ENCODE results near the gene PECR. TPM values are rescaled to one million over a fixed set of nuclear protein-coding genes. Genes with fewer than 3 reads are reported as not detected.

The PECR gene
- total RNA-seq, 1 donor from 2014 or later = 6.6 TPM

DNA sequence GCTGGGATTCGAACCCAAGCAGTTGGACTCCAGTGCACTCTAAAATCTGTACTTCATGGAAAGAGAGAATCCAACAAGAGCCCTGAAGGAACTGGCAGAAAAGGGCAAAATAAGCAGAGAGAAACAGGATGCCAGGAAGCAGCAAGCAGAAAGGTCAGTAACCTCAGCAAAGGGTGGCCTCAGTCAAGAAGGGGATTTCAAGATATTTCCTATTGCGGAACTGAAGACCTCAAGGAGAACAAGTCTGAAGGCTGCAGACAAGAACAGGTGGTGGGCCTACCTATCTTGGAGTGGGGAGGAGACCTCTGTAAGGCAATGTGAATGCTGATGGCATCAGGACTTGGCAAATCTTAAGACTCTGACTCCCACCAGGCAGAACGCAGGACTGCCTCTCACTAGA is 48.2 kb downstream of the PECR start:
- no peak overlapping the region for H3K4me3 Mint-ChIP-seq (ENCODE audit: unreplicated experiment)
- H3K4me1 Mint-ChIP-seq (ENCODE audit: unreplicated experiment) = peaks cover 25% of the 10 kb centered on the region
- H3K27me3 Mint-ChIP-seq (ENCODE audit: unreplicated experiment) = no peaks in the 10 kb centered on the region
- H3K36me3 Mint-ChIP-seq (ENCODE audit: unreplicated experiment) = no peaks in the 10 kb centered on the region
- TF ChIP-seq, protein P1, sequence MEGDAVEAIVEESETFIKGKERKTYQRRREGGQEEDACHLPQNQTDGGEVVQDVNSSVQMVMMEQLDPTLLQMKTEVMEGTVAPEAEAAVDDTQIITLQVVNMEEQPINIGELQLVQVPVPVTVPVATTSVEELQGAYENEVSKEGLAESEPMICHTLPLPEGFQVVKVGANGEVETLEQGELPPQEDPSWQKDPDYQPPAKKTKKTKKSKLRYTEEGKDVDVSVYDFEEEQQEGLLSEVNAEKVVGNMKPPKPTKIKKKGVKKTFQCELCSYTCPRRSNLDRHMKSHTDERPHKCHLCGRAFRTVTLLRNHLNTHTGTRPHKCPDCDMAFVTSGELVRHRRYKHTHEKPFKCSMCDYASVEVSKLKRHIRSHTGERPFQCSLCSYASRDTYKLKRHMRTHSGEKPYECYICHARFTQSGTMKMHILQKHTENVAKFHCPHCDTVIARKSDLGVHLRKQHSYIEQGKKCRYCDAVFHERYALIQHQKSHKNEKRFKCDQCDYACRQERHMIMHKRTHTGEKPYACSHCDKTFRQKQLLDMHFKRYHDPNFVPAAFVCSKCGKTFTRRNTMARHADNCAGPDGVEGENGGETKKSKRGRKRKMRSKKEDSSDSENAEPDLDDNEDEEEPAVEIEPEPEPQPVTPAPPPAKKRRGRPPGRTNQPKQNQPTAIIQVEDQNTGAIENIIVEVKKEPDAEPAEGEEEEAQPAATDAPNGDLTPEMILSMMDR (IDR thresholded peaks at IDR 0.05) = no peak
- no peaks in the 10 kb centered on the region for H3K9me3 Mint-ChIP-seq (ENCODE audit: unreplicated experiment)
- H3K27ac Mint-ChIP-seq (ENCODE audit: unreplicated experiment) = no peak overlapping the region
- peak; percentile 36 for DNase-seq (ENCODE audit: extremely low spot score, unreplicated experiment)

DNA sequence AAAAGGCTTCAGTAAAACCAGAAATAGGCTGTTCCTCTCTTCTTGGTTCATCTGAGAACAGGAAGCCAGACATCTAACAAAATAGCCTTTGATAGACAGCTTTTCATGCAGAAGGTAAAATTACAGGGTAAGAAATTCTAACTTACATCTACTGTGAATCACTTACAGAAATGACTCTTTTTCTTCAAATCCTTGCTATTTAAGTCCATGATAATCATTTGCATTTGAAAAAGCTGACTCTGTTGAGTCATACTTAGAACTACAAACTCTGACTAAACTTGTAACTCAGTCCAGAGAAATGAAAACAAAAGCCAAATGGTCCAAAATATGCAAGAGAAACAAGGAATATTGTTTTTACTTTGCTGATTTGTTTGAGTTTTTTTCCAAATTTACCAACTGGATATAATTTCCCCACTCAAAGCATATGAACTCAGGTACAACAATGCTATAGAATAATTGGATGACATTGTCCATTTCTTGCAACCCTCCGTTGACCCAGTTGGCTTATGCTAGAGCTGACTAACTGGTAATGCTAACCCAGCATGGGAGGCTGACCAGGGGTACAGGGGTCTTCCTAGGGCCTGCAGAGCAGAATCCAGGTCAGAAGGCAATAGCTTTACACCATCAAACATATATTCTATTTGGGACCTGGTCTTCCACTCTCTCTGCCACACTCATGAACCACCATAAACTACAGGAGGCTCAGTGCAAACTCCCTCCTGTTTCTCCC is 49.5 kb downstream of the PECR start:
- peak overlapping the region; percentile 79 for H3K27ac Mint-ChIP-seq (ENCODE audit: unreplicated experiment)
- no peaks in the 10 kb centered on the region for H3K27me3 Mint-ChIP-seq (ENCODE audit: unreplicated experiment)
- peaks cover 25% of the 10 kb centered on the region for H3K4me1 Mint-ChIP-seq (ENCODE audit: unreplicated experiment)
- no peaks in the 10 kb centered on the region for H3K9me3 Mint-ChIP-seq (ENCODE audit: unreplicated experiment)
- no peaks in the 10 kb centered on the region for H3K36me3 Mint-ChIP-seq (ENCODE audit: unreplicated experiment)
- no peak overlapping the region for H3K4me3 Mint-ChIP-seq (ENCODE audit: unreplicated experiment)
- TF ChIP-seq, protein P1 (IDR thresholded peaks at IDR 0.05) = no peak
- DNase-seq (ENCODE audit: extremely low spot score, unreplicated experiment) = peak; percentile 51

DNA sequence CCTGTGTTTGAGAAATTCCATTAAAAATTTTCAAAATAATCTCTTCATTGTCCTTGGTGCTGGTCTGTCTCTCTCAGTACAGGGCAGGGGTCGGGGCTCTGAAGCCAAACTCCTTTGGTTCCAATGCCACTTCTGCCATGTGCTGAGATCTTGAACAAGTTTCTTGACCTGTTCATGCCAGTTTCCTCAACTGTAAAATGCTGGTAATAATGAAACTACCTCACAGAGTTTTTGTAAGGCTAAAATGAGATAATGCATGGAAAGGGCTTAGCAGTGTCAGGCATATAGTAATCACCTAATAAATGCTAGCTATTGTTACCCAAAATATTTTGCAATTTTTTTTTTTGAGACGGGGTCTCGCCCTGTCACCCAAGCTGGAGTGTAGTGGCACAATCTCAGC is 51.4 kb downstream of the PECR start:
- Mint-ChIP-seq H3K4me3 (ENCODE audit: unreplicated experiment) (no peak overlapping the region), H3K27ac (ENCODE audit: unreplicated experiment) (no peak overlapping the region)
- TF ChIP-seq, protein P1 (IDR thresholded peaks at IDR 0.05) = no peak

DNA sequence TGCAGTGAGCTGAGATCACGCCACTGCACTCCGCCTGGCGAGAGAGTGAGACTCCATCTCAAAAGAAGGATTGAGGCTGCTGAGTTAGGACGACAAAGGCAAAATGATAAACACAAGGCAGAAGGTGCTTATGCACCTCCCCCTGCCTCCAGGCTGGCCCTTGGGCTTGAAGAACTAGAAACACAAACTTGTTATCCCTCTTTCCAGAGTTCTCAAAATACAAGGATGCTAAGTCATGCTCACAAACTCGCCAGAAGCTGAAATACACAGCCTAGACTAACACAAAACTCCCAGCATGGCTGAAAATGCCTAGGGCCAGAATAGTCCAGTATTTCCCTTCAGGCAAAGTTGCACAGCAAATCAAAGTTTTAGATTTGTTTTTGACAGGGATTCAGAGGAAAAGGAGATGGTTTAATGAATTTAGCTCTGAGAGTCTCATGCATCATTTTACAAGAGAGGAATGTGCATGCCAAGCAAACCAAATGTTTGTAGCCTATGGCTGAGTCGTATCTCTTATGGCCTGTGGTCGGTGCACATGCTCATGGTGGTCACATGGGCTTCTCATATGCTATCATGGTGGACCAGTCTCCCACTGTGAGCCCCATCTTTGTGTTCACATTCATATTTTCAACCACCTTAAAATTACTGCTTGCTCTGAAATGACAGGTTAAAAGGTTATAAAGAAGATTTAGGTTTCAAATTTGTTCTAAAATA is 52.0 kb downstream of the PECR start:
- no peaks in the 10 kb centered on the region for H3K27me3 Mint-ChIP-seq (ENCODE audit: unreplicated experiment)
- no peaks in the 10 kb centered on the region for H3K36me3 Mint-ChIP-seq (ENCODE audit: unreplicated experiment)
- H3K27ac Mint-ChIP-seq (ENCODE audit: unreplicated experiment) = no peak overlapping the region
- TF ChIP-seq, protein P1 (IDR thresholded peaks at IDR 0.05) = no peak
- no peaks in the 10 kb centered on the region for H3K9me3 Mint-ChIP-seq (ENCODE audit: unreplicated experiment)
- no peak overlapping the region for H3K4me3 Mint-ChIP-seq (ENCODE audit: unreplicated experiment)
- no peak for DNase-seq (ENCODE audit: extremely low spot score, unreplicated experiment)
- H3K4me1 Mint-ChIP-seq (ENCODE audit: unreplicated experiment) = peaks cover 25% of the 10 kb centered on the region

More for the DNA sequence above, 51.4 kb downstream of the PECR start:
- no peaks in the 10 kb centered on the region for H3K9me3 Mint-ChIP-seq (ENCODE audit: unreplicated experiment)
- H3K36me3 Mint-ChIP-seq (ENCODE audit: unreplicated experiment) = no peaks in the 10 kb centered on the region
- H3K4me1 Mint-ChIP-seq (ENCODE audit: unreplicated experiment) = peaks cover 25% of the 10 kb centered on the region
- no peaks in the 10 kb centered on the region for H3K27me3 Mint-ChIP-seq (ENCODE audit: unreplicated experiment)
- no peak for DNase-seq (ENCODE audit: extremely low spot score, unreplicated experiment)

DNA sequence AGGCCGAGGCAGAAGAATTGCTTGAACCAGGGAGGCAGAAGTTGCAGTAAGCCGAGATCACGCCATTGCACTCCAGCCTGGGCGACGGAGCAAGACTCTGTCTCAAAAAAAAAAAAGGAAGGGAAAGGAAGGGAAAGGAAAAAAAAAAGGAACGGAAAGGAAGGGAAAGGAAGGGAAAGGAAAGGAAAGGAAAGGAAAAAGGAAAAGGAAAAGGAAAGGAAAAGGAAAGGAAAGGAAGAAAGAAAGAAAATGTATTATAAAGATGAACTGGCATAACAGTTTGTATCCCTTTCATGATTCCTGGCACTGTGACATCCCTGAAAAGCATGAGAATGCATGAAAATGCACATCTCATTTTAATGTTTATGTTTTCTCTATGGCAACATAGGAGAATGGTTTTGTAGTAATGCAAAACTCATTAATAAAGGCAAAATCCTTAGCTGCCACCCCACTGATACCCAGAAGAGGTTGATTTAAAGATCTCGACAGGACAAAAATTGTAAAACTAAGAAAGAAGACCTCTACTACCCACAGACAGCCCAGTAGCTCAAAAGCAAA is 56.8 kb downstream of the PECR start:
- Mint-ChIP-seq H3K27me3 (ENCODE audit: unreplicated experiment) (no peaks in the 10 kb centered on the region), H3K9me3 (ENCODE audit: unreplicated experiment) (no peaks in the 10 kb centered on the region), H3K4me3 (ENCODE audit: unreplicated experiment) (no peak overlapping the region), H3K4me1 (ENCODE audit: unreplicated experiment) (peaks cover 3% of the 10 kb centered on the region), H3K27ac (ENCODE audit: unreplicated experiment) (no peak overlapping the region), H3K36me3 (ENCODE audit: unreplicated experiment) (no peaks in the 10 kb centered on the region)
- TF ChIP-seq, protein P1 (IDR thresholded peaks at IDR 0.05) = no peak
- no peak for DNase-seq (ENCODE audit: extremely low spot score, unreplicated experiment)

Data from osteocyte (in vitro differentiated cells).